Activated CD4-positive, CD25-positive, alpha-beta regulatory T cell (primary cell): ENCODE measurements around the gene SPSB4.
A peak's percentile ranks its signal among the peaks of the same experiment; 100 is the strongest.
"Not testable (repeated sequence)": the region's sequence is repeated elsewhere in the genome, so short reads cannot be mapped to it uniquely, and the experiment has no call there.

Experiments used
- DNase-seq, 4 experiments: peaks; one replicate each; lab custom pipeline; 2025; lab: John Stamatoyannopoulos, UW

The SPSB4 gene

GRCh38 chr3:141050576-141051442 is at the start of gene SPSB4:
SPSB4 (plus strand) TSS chr3:141051347; CDS start chr3:141066105, 14,758 bp downstream.
- no peak for DNase-seq

GRCh38 chr3:141006344-141006743 is 44.8 kb upstream of the SPSB4 start:
- no peak for DNase-seq

- no peak for DNase-seq
These were observed 41.7 kb upstream of the SPSB4 start for GRCh38 chr3:141009496-141009895.

GRCh38 chr3:141011232-141011996 is 39.7 kb upstream of the SPSB4 start:
- DNase-seq = peak; percentile 37 to 58 (median 42)

GRCh38 chr3:141011997-141012262 is 39.2 kb upstream of the SPSB4 start:
- DNase-seq = no peak

GRCh38 chr3:141012571-141012970 is 38.6 kb upstream of the SPSB4 start:
- no peak for DNase-seq

GRCh38 chr3:141015481-141015880 is 35.7 kb upstream of the SPSB4 start:
- no peak for DNase-seq

GRCh38 chr3:141017366-141018322 is 33.5 kb upstream of the SPSB4 start:
- DNase-seq = not testable (repeated sequence)

- DNase-seq = no peak
These were observed 31.9 kb upstream of the SPSB4 start for GRCh38 chr3:141019244-141019643.

- DNase-seq = no peak
These were observed 30.9 kb upstream of the SPSB4 start for GRCh38 chr3:141020143-141020830.

GRCh38 chr3:141021261-141021660 is 29.9 kb upstream of the SPSB4 start:
- DNase-seq = no peak

- no peak for DNase-seq
These were observed 20.9 kb upstream of the SPSB4 start for GRCh38 chr3:141030296-141030695.

GRCh38 chr3:141039589-141039988 is 11.6 kb upstream of the SPSB4 start:
- no peak for DNase-seq

GRCh38 chr3:141044695-141045641 is 6.2 kb upstream of the SPSB4 start:
- DNase-seq = no peak

- DNase-seq = no peak
These were observed 5.3 kb upstream of the SPSB4 start for GRCh38 chr3:141045849-141046248.

GRCh38 chr3:141047168-141047567 is 4.0 kb upstream of the SPSB4 start:
- no peak for DNase-seq

GRCh38 chr3:141049681-141050080 is 1.5 kb upstream of the SPSB4 start:
- no peak for DNase-seq

GRCh38 chr3:141051443-141052200 is 475 bp downstream of the SPSB4 start:
- DNase-seq = no peak

GRCh38 chr3:141052201-141053069 is 1.3 kb downstream of the SPSB4 start:
- no peak for DNase-seq
